Activated CD4-positive, alpha-beta memory T cell treated with anti-CD3 and anti-CD28 coated beads for 36 hours (primary cell): ENCODE results near the gene UBAP1. TPM values are rescaled to one million over a fixed set of nuclear protein-coding genes. Genes with fewer than 3 reads are reported as not detected.
"Not testable (repeated sequence)": the region's sequence is repeated elsewhere in the genome, so short reads cannot be mapped to it uniquely, and the experiment has no call there.

ENCODE experiments used
- CTCF ChIA-PET: fragments of 350-600 bp; sonication (Branson Sonifier 250); formaldehyde crosslinking; loops from one replicate; lab custom pipeline; 2021; ENCODE audit warnings: antibody characterized with exemption, inconsistent platforms; lab: Charles Lee
- POLR2A ChIA-PET: fragments of 350-600 bp; sonication (Branson Sonifier 250); formaldehyde crosslinking; loops from one replicate; lab custom pipeline; 2021; ENCODE audit warnings: antibody characterized with exemption; lab: Charles Lee
- DNase-seq: peaks from one replicate; pipeline ENCODE4 v3.0.0-alpha.2; 2020
- H3K27ac Mint-ChIP-seq: one replicate; pipeline ENCODE4 v1.8.0; 2021; ENCODE audit warnings: mixed read lengths
- H3K27me3 Mint-ChIP-seq: one replicate; pipeline ENCODE4 v1.8.0; 2021; ENCODE audit warnings: mixed read lengths
- H3K36me3 Mint-ChIP-seq: one replicate; pipeline ENCODE4 v1.8.0; 2021; ENCODE audit warnings: mixed read lengths
- H3K4me1 Mint-ChIP-seq: one replicate; pipeline ENCODE4 v1.8.0; 2021; ENCODE audit warnings: low read depth, mixed read lengths
- H3K4me3 Mint-ChIP-seq: one replicate; pipeline ENCODE4 v1.8.0; 2021; ENCODE audit warnings: mild to moderate bottlenecking, mixed read lengths
- H3K9me3 Mint-ChIP-seq: one replicate; pipeline ENCODE4 v1.8.0; 2021; ENCODE audit warnings: mixed read lengths
- intact Hi-C: fragments of 100-400 bp; cut with micrococcal nuclease; formaldehyde crosslinking; loops from one replicate; pipeline ENCODE4 v1.15.1; 2023
- total RNA-seq, 2 experiments: library from RNA; stranded (reverse); gene quantifications; one replicate each; pipeline ENCODE4 v1.2.3, GENCODE V29; 2021

The UBAP1 gene
- total RNA-seq, 2 experiments from 2014 or later, result 30.5 to 32.0 TPM

DNA sequence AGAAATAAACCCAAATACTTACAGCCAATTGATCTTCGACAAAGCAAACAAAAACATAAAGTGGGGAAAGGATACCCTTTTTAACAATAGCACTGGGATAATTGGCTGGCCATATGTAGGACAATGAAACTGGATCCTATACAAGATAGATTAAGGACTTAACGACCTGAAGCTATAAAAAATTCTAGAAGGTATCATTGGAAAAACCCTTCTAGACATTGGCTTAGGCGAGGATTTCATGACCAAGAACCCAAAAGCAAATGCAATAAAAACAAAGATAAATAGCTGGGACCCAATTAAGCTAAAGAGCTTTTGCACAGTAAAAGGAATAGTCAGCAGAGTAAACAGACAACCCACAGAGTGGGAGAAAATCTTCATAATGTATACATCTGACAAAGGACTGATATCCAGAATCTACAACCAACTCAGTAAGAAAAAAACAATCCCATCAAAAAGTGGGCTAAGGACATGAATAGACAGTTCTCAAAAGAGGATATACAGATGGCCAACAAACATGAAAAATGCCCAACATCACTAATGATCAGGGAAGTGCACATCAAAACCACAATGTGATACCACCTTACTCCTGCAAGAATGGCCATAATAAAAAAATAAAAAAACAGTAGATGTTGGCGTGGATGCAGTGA is 35.6 kb downstream of the UBAP1 start:
- DNase-seq, H3K36me3 Mint-ChIP-seq, H3K27me3 Mint-ChIP-seq, H3K9me3 Mint-ChIP-seq, intact Hi-C loops, POLR2A ChIA-PET, H3K27ac Mint-ChIP-seq, H3K4me3 Mint-ChIP-seq: not testable (repeated sequence)
- peaks cover 15% of the 10 kb centered on the region for H3K4me1 Mint-ChIP-seq
- CTCF ChIA-PET, result interaction anchor here (1.4 kb wide), 1 partner anchor 40 kb away, joined by 4 read pairs; no protein-coding TSS in a partner anchor

DNA sequence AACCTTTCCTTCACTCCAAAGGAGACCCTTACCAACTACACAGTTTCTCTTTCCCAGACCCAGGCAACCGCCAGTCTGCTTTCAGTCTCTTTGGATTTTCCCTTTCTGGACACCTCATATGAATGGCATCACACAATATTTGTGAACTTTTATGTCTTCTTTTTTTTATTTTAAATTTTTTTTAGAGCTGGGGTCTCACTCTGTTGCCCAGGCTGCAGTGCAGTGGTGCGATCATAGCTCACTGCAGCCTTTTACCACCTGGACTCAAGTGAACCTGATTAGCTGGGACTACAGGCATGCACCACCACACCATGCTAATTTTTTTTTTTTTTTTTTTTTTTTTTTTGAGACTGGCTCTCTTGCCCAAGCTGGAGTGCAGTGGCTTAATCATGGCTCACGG is 37.5 kb downstream of the UBAP1 start:
- peaks cover 2% of the 10 kb centered on the region for H3K36me3 Mint-ChIP-seq
- intact Hi-C loops, result no loop called here
- POLR2A ChIA-PET, result no interaction called here
- H3K27me3 Mint-ChIP-seq, result no peaks in the 10 kb centered on the region
- no peak overlapping the region for H3K27ac Mint-ChIP-seq
- no peaks in the 10 kb centered on the region for H3K9me3 Mint-ChIP-seq
- CTCF ChIA-PET, result no interaction called here
- peaks cover 4% of the 10 kb centered on the region for H3K4me1 Mint-ChIP-seq
- no peak overlapping the region for H3K4me3 Mint-ChIP-seq
- DNase-seq, result no peak

- CTCF ChIA-PET, H3K27me3 Mint-ChIP-seq, H3K9me3 Mint-ChIP-seq, POLR2A ChIA-PET, H3K4me1 Mint-ChIP-seq, H3K4me3 Mint-ChIP-seq, DNase-seq, H3K27ac Mint-ChIP-seq, H3K36me3 Mint-ChIP-seq, intact Hi-C loops: not testable (repeated sequence)
These were observed 38.2 kb downstream of the UBAP1 start for GRCh38 chr9:34217015-34217414.

DNA sequence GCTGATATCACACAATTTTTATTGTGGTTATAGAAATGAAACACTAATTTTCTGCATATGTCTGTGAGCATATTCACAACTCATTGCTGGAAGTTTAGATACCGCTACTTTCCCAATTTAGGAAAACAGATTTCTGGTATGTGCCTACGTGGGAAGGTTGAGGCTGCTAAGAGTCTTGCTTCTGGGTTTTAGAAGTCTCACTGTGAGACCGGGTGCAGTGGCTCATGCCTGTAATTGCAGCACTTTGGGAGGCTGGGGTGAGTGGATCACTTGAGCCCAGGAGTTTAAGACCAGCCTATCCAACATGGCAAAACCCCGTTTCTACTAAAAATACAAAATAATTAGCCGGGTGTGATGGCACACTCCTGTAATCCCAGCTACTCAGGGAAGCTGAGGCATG is 39.6 kb downstream of the UBAP1 start:
- Mint-ChIP-seq H3K27me3 (no peaks in the 10 kb centered on the region), H3K36me3 (peaks cover 5% of the 10 kb centered on the region), H3K27ac (no peak overlapping the region), H3K4me1 (peaks cover 6% of the 10 kb centered on the region), H3K9me3 (no peaks in the 10 kb centered on the region), H3K4me3 (no peak overlapping the region)
- DNase-seq, result no peak
- CTCF ChIA-PET, result no interaction called here
- intact Hi-C loops, result no loop called here
- POLR2A ChIA-PET, result no interaction called here

DNA sequence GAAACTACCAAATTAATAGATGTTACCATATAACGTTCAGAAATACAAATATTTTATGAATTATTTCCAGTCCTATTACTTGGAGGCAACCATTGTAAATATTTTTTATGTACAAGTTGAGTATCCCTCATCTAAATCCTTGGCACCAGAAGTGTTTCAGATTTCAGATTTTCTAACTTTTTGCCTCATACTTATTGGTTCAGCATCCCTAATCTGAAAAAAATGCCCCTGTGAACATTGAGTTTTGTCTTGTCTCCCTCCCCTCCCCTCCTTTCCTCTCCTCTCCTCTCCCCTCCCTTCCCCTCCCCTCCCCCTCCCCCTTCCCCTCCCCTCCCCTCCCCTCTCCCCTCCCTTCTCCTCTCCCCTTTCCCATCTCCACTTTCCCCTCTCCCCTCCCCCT is 40.6 kb downstream of the UBAP1 start:
- H3K4me1 Mint-ChIP-seq, result peaks cover 9% of the 10 kb centered on the region
- H3K27ac Mint-ChIP-seq, result no peak overlapping the region
- ChIA-PET CTCF (no interaction called here), POLR2A (no interaction called here)
- no peaks in the 10 kb centered on the region for H3K27me3 Mint-ChIP-seq
- DNase-seq, result no peak
- H3K9me3 Mint-ChIP-seq, result no peaks in the 10 kb centered on the region
- intact Hi-C loops, result no loop called here
- no peak overlapping the region for H3K4me3 Mint-ChIP-seq
- peaks cover 10% of the 10 kb centered on the region for H3K36me3 Mint-ChIP-seq

DNA sequence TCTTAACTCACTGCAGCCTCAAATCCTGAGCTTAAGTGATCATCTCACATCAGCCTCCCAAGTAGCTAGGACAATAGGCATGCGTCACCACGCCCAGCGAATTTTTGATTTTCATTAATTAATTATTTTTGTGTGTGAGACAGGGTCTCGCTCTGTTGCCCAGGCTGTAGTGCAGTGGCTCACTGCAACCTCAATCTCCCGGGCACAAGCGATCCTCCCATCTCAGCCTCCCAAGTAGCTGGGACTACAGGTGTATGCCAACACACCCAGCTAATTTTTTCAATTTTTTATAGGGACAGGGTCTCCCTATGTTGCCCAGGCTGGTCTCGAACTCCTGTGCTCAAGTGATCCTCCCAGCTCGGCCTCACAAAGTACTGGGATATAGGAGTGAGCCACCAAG is 41.4 kb downstream of the UBAP1 start:
- intact Hi-C loops, result no loop called here
- Mint-ChIP-seq H3K27me3 (no peaks in the 10 kb centered on the region), H3K9me3 (no peaks in the 10 kb centered on the region), H3K4me3 (no peak overlapping the region), H3K4me1 (peaks cover 9% of the 10 kb centered on the region), H3K27ac (no peak overlapping the region), H3K36me3 (peaks cover 10% of the 10 kb centered on the region)
- POLR2A ChIA-PET, result no interaction called here
- DNase-seq, result no peak
- CTCF ChIA-PET, result interaction anchor here (2.0 kb wide), 1 partner anchor 33 kb away, joined by 10 read pairs; no protein-coding TSS in a partner anchor

- CTCF ChIA-PET, result no interaction called here
- Mint-ChIP-seq H3K27me3 (no peaks in the 10 kb centered on the region), H3K4me1 (peaks cover 14% of the 10 kb centered on the region), H3K36me3 (peaks cover 10% of the 10 kb centered on the region), H3K9me3 (no peaks in the 10 kb centered on the region), H3K27ac (no peak overlapping the region), H3K4me3 (no peak overlapping the region)
- intact Hi-C loops, result no loop called here
- POLR2A ChIA-PET, result no interaction called here
- DNase-seq, result no peak
These were observed 45.5 kb downstream of the UBAP1 start for GRCh38 chr9:34224349-34224748.

- POLR2A ChIA-PET, H3K27ac Mint-ChIP-seq: not testable (repeated sequence)
- CTCF ChIA-PET, result interaction anchor here (0.6 to 0.8 kb wide), 2 partner anchors 26 to 153 kb away, joined by 3 to 4 read pairs; no protein-coding TSS in a partner anchor
These were observed 47.4 kb downstream of the UBAP1 start for GRCh38 chr9:34226144-34226760.

GRCh38 chr9:34227445-34227844 is 48.6 kb downstream of the UBAP1 start:
- no peaks in the 10 kb centered on the region for H3K27me3 Mint-ChIP-seq
- no peak overlapping the region for H3K4me3 Mint-ChIP-seq
- peaks cover 12% of the 10 kb centered on the region for H3K4me1 Mint-ChIP-seq
- intact Hi-C loops, result no loop called here
- no peak overlapping the region for H3K27ac Mint-ChIP-seq
- peaks cover 6% of the 10 kb centered on the region for H3K36me3 Mint-ChIP-seq
- ChIA-PET CTCF (interaction anchor here (1.3 kb wide), 1 partner anchor 25 kb away, joined by 3 read pairs; no protein-coding TSS in a partner anchor), POLR2A (no interaction called here)
- DNase-seq, result no peak
- H3K9me3 Mint-ChIP-seq, result no peaks in the 10 kb centered on the region

More at GRCh38 chr9:34226144-34226760, 47.4 kb downstream of the UBAP1 start:
- intact Hi-C loops, H3K9me3 Mint-ChIP-seq, DNase-seq, H3K4me3 Mint-ChIP-seq, H3K36me3 Mint-ChIP-seq, H3K27me3 Mint-ChIP-seq: not testable (repeated sequence)
- peaks cover 14% of the 10 kb centered on the region for H3K4me1 Mint-ChIP-seq

DNA sequence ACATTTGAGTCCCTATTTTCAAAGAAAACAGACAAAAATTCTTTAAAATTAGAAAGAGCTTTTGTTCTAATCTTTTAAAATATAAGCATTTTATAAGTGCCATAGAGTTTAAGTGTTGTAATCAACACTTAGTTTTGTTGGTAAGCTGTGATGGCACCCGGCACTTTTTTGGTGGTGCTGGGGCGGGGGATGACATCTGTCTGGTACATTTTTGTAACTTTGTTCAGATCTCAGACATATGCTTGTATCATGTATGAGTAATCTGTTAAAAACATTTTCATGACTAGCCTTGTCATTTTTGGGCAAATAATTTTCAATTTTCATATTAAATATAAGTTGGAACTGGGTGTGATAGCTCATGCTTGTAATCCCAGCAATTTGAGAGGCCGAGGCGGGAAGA is 51.7 kb downstream of the UBAP1 start:
- Mint-ChIP-seq H3K27me3 (no peaks in the 10 kb centered on the region), H3K4me3 (no peak overlapping the region), H3K36me3 (no peaks in the 10 kb centered on the region), H3K27ac (no peak overlapping the region), H3K9me3 (no peaks in the 10 kb centered on the region), H3K4me1 (peaks cover 13% of the 10 kb centered on the region)
- ChIA-PET POLR2A (no interaction called here), CTCF (interaction anchor here (1.2 kb wide), 1 partner anchor 22 kb away, joined by 3 read pairs; no protein-coding TSS in a partner anchor)
- DNase-seq, result no peak
- intact Hi-C loops, result no loop called here

DNA sequence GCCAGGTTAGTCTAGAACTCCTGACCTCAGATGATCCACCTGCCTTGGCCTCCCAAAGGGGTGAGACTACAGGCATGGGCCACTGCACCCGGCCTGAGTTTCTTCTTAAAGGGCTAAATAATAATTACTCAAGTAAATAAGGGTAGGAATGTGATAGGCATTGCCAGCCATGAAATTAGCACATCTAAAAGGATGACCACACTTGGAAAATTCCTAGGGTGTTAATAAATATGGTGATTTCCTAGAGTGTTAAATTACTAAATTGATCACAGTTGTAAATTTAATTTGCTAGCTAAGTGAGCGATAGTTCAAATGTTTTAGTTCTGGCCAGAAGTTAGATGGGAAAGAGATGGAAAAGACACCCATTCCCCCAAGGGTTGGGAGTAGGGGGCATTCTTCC is 53.4 kb downstream of the UBAP1 start:
- Mint-ChIP-seq H3K4me1 (peaks cover 8% of the 10 kb centered on the region), H3K36me3 (peaks cover 3% of the 10 kb centered on the region), H3K27ac (no peak overlapping the region), H3K4me3 (no peak overlapping the region), H3K9me3 (no peaks in the 10 kb centered on the region), H3K27me3 (no peaks in the 10 kb centered on the region)
- ChIA-PET CTCF (interaction anchor here (1.0 kb wide), 1 partner anchor 20 kb away, joined by 5 read pairs; no protein-coding TSS in a partner anchor), POLR2A (no interaction called here)
- DNase-seq, result no peak
- intact Hi-C loops, result no loop called here

GRCh38 chr9:34233672-34234071 is 54.8 kb downstream of the UBAP1 start:
- Mint-ChIP-seq H3K4me1 (peaks cover 10% of the 10 kb centered on the region), H3K27me3 (no peaks in the 10 kb centered on the region), H3K27ac (no peak overlapping the region), H3K9me3 (no peaks in the 10 kb centered on the region), H3K4me3 (no peak overlapping the region), H3K36me3 (peaks cover 14% of the 10 kb centered on the region)
- intact Hi-C loops, result no loop called here
- CTCF ChIA-PET, result interaction anchor here (1.0 kb wide), 1 partner anchor 22 kb away, joined by 3 read pairs; no protein-coding TSS in a partner anchor
- POLR2A ChIA-PET, result no interaction called here
- DNase-seq, result no peak
